Neural cell (in vitro differentiated cells): ENCODE results near the gene SPECC1L.

ENCODE experiments used
- EP300 ChIP-seq: fragments of 450-650 bp; conservative IDR thresholded peaks from 2 replicates; pipeline ENCODE4 v1.6.1; 2014; ENCODE audit warnings: antibody characterized with exemption, mild to moderate bottlenecking, moderate library complexity; ENCODE audit not compliant: poor library complexity, severe bottlenecking
- EZH2 ChIP-seq: fragments of 200-600, 300-800 bp; shearing (Covaris generic), sonication (generic); IDR thresholded peaks from 2 replicates; pipeline ENCODE4 v1.6.1; 2014; ENCODE audit warnings: antibody characterized with exemption, low read length, borderline replicate concordance, mild to moderate bottlenecking; ENCODE audit not compliant: insufficient read depth, poor library complexity, severe bottlenecking
- POLR2AphosphoS5 ChIP-seq: IDR thresholded peaks from 2 replicates; pipeline ENCODE4 v1.6.1; 2012
- SMC3 ChIP-seq: fragments of 450-650 bp; conservative IDR thresholded peaks from 2 replicates; pipeline ENCODE4 v1.6.1; 2014; ENCODE audit warnings: antibody characterized with exemption, mild to moderate bottlenecking, moderate library complexity; ENCODE audit not compliant: poor library complexity
- TF ChIP-seq, protein P1 (sequence below): fragments of 450-650 bp; IDR thresholded peaks from 2 replicates; pipeline ENCODE4 v1.5.1; 2014; ENCODE audit warnings: antibody characterized with exemption, mild to moderate bottlenecking, moderate library complexity; ENCODE audit not compliant: poor library complexity, severe bottlenecking

DNA sequence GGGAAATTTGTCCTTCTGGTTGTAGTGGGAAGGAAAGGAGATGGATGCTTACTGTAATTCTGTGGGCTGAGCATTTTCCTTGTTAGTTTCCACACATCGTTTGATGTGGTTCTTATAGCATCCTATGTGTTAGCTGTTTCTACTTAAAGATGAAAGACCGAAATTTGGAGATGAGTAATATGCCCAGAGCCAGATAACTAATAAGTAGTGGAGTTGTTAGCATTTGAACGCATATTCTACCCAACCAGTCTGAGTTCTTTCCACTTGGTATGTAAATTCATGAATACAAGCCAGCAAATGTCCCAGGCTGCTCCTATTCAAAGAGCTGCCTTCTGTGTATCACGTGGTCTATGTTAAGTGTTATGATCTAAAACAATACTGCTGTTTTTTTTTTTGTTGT, 14.6 kb downstream of the SPECC1L start:
- TF ChIP-seq, protein P1, sequence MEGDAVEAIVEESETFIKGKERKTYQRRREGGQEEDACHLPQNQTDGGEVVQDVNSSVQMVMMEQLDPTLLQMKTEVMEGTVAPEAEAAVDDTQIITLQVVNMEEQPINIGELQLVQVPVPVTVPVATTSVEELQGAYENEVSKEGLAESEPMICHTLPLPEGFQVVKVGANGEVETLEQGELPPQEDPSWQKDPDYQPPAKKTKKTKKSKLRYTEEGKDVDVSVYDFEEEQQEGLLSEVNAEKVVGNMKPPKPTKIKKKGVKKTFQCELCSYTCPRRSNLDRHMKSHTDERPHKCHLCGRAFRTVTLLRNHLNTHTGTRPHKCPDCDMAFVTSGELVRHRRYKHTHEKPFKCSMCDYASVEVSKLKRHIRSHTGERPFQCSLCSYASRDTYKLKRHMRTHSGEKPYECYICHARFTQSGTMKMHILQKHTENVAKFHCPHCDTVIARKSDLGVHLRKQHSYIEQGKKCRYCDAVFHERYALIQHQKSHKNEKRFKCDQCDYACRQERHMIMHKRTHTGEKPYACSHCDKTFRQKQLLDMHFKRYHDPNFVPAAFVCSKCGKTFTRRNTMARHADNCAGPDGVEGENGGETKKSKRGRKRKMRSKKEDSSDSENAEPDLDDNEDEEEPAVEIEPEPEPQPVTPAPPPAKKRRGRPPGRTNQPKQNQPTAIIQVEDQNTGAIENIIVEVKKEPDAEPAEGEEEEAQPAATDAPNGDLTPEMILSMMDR = no peak
- TF ChIP-seq POLR2AphosphoS5 (no peak), EZH2 (no peak), EP300 (no peak), SMC3 (no peak)
